Nucleus accumbens (tissue), 56 donors: ENCODE results near the gene CCDC200.
"Not testable (repeated sequence)": the region's sequence is repeated elsewhere in the genome, so short reads cannot be mapped to it uniquely, and the experiment has no call there.

Source experiments
- DNase-seq, 56 donors: peaks; one replicate each; lab custom pipeline; 2025; lab: John Stamatoyannopoulos, UW

CCDC200 gene

DNA sequence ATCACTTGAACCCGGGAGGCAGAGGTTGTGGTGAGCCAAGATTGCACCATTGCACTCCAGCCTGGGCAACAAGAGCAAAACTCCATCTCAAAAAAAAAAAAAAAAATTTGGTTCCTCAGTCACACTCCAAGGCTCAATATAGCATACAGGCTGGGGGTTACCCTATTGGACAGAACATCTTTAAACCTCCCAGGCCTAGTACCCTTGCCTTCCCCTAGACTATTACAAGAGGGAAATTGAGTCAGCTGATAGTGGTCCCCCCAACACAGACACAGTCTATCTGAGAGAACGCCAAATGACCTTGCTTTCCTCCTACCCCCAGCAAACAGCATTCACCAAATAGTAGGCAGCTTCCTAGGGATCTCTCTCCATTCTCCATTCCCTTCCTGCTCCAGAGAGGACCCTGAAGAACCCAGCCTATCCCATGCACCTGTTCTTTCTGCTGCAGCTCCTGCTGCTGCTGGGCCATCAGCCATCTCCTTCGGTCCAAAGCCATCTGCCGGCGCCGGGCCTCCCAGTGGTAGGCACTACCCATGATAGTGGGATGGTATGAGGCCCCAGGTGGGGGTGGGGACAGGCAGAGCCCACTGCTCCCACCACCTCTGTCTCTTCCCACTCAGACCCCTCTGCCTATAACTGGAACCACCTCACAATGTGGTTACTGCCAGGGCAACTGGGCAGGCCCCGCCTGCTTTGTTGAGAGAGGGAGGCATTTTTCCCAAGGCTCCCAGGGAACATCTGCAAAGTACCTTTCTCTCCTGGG lies at the start of gene CCDC200:
Gene CCDC200 (minus strand): TSS at position 604 of the 763 bp plus-strand sequence. CDS start 69 bp downstream, at position 535.
- DNase-seq, result not testable (repeated sequence)

DNA sequence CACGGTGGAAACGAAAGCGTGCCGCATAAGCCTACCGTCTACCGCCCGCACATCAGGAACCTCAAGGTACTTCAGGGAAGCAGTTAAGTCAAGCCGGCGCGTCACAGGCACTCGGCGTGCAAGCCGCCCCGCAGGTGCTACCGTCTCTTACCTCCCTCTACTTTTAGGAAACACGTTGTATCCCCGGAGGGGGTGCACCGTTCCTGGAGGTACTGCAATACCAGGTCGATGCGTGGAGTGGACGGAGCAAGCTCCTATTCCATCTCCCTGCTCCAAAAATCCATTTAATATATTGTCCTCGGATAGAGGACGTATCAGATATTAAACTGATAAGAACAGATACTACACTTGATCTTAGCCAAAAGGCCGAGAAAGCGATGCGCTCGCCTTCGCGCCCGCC lies 44.5 kb upstream of the CCDC200 start:
- not testable (repeated sequence) for DNase-seq

- not testable (repeated sequence) for DNase-seq
Observed at GRCh38 chr17:43272483-43272882, 44.1 kb upstream of the CCDC200 start.

DNA sequence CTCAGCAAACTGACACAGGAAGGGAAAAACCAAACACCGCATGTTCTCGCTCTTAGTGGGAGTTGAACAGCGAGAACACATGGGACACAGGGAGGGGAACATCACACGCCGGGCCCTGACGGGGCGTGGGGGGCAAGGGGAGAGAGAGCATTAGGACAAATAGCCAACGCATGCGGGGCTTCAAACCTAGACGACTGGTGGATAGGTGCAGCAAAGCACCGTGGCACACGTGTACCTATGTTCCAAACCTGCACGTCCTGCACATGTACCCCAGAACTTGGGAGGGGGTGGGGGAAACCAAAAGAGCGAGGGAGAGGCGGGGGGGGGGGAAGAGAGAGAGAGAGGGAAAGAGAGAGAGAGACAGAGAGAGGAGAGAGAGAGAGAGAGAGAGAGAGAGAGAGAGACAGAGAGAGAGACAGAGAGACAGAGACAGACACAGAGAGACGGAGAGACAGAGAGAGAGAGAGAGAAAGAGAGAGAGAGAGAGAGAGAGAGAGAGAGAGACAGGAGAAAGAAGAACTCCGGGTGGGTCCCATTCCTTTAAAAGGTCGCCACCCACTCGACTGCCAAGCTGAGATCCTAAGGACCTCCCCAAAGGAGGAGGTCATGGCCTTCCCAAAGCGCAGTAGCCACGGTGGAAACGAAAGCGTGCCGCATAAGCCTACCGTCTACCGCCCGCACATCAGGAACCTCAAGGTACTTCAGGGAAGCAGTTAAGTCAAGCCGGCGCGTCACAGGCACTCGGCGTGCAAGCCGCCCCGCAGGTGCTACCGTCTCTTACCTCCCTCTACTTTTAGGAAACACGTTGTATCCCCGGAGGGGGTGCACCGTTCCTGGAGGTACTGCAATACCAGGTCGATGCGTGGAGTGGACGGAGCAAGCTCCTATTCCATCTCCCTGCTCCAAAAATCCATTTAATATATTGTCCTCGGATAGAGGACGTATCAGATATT lies 42.4 kb upstream of the CCDC200 start:
- not testable (repeated sequence) for DNase-seq

GRCh38 chr17:43246456-43246855 lies 18.0 kb upstream of the CCDC200 start:
- not testable (repeated sequence) for DNase-seq

GRCh38 chr17:43240596-43241352 lies 12.4 kb upstream of the CCDC200 start:
- DNase-seq, result not testable (repeated sequence)

- DNase-seq, result not testable (repeated sequence)
Observed at GRCh38 chr17:43239597-43239996, 11.2 kb upstream of the CCDC200 start.

- DNase-seq, result not testable (repeated sequence)
Observed at GRCh38 chr17:43233877-43234276, 5.5 kb upstream of the CCDC200 start, which contains the start of gene RNU2-1. Gene RNU2-1 (minus strand): TSS chr17:43233977.

GRCh38 chr17:43233263-43233662 lies 4.8 kb upstream of the CCDC200 start:
- DNase-seq, result not testable (repeated sequence)

DNA sequence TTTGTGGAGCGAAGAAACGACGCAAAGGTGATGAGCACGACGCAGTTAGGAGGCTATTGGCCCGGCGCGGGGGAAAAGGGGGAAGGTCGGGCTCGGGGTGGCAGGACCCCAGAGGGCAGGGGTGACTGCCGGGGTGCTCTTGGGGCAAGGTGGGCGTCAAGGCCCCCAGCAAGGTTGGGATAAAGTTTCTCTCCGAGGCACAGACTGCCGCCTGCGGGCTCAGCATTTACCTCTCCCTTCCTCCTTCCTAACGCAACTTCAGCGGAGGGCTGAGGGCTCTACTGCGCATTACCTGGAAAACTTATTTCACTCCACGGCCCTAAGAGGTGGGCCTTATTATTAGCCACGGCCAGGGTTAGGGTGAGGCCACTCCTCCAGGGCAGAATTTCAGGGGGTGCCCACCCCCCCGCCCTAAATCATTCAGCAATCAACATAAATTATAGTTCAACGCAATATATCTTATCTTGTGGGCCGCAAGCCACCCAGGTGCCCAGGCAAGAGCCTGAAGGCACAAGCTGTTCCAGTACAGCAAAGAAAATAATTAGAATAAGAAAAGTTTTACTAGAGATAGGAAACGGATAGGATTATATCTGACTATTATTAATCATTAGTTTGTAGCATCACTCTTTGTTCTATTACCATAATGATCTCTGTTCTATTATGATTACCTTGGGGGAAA lies 3.7 kb upstream of the CCDC200 start:
- DNase-seq, result not testable (repeated sequence)

- not testable (repeated sequence) for DNase-seq
Observed at GRCh38 chr17:43231205-43232020, 3.0 kb upstream of the CCDC200 start.

DNA sequence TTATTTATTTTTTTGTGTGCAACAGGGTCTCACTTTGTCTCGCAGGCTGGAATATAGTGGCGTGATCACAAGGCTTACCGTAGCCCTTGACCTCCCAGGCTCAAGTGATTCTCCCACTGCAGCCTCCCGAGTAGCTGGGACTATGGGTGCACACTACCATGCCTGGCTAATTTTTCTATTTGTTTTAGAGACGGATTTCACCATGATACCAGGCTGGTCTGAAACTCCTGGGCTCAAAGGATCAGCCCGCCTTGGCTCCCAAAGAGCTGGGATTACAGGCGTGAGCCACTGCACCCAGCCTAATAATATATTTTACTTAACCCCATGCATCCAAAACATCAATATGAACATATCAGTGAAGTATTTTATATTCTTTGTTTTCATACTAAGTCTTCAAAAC lies 2.0 kb downstream of the CCDC200 start:
- DNase-seq, result no peak

GRCh38 chr17:43224146-43224705 lies 4.2 kb downstream of the CCDC200 start:
- DNase-seq, result no peak

- no peak for DNase-seq
Observed at GRCh38 chr17:43220511-43221125, 7.8 kb downstream of the CCDC200 start.

DNA sequence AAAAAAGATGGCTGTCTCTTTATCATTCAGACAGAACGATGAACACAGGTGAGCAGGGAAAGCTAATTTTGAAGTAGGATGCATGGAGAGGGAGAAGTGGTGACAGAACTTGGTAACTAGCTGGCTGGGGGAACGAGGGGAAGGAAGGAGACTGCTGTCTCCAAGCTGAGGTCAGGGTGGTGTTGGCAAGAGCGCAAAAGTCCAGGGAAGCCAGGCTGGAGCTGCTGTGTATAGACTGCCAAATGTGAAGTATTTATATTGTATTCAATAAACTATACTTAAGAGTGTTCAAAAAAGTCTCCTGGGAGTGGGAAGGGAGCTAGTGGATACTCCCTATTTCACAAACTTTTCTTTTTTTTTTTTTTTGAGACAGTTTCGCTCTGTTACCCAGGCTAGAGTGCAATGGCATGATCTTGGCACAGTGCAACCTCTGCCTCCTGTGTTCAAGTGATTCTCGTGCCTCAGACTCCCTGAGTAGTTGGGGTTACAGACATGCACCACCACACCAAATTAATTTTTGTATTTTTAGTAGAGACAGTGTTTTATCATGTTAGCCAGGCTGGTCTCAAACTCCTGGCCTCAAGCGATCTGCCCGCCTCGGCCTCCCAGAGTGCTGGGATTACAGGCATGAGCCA lies 8.6 kb downstream of the CCDC200 start:
- DNase-seq, result no peak

- DNase-seq, result no peak
Observed at GRCh38 chr17:43219001-43219400, 9.4 kb downstream of the CCDC200 start.

DNA sequence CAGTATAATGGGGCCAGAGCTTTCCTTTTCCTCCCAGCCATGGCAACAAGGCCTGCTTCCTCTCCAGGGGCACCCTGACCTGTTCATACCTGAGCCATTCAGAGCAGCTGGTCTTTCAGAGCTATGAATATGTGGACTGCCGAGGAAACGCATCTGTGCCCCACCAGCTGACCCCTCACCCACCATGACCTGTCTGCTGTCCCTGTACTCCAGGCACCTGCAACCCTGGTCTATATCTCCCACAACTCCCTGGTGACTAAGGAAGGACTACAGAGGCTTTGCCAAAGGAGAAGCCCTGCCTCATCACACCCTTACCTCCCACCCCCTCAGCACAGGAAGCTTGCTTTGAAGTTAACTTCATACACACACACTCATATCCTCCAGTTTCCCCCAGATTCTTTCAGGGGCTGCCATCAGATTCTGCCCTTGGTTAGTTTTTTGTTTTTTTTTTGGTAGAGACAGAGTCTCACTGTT lies 10.8 kb downstream of the CCDC200 start:
- no peak for DNase-seq
